ENCODE results near the gene SCFD2. TPM values are rescaled to one million over a fixed set of nuclear protein-coding genes. Genes with fewer than 3 reads are reported as not detected.
"Not testable (repeated sequence)": the region's sequence is repeated elsewhere in the genome, so short reads cannot be mapped to it uniquely, and the experiment has no call there.

The SCFD2 gene
- total RNA-seq, 1 experiment from 2014 or later = 19.2 TPM

DNA sequence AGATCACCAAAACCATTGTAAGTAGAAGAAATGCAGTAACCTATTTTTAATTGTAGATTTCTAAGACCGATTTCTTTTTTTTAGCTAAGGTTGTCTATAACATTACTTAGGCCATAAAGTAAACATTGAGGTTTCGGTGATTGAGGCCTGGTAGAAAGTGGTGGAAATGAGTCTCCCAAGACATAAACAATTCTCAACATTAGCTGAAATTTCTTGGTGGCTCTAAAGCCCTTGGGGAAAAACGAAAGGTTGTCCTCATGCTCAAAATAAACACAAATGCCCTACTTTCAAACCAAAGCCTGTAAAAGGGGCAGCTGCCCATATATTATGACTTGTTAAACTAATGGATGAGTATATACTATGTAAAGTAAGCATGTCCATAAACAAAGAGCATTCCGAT is 98.8 kb downstream of the SCFD2 start:
- ChIA-PET CTCF (no interaction called here), POLR2A (no interaction called here)
- intact Hi-C loops (cut with micrococcal nuclease) = no loop called here
- Mint-ChIP-seq H3K27me3 (ENCODE audit: insufficient read depth, unreplicated experiment) (no peaks in the 10 kb centered on the region), H3K27ac (ENCODE audit: low read depth, unreplicated experiment) (no peak overlapping the region), H3K4me1 (ENCODE audit: insufficient read depth, unreplicated experiment) (peaks cover 5% of the 10 kb centered on the region), H3K4me3 (ENCODE audit: unreplicated experiment) (no peak overlapping the region), H3K36me3 (ENCODE audit: insufficient read depth, unreplicated experiment) (peaks cover 8% of the 10 kb centered on the region), H3K9me3 (ENCODE audit: unreplicated experiment) (peaks cover 6% of the 10 kb centered on the region)
- BruUV-seq (replicated peaks) = no TSS peak
- TF ChIP-seq, protein P1, sequence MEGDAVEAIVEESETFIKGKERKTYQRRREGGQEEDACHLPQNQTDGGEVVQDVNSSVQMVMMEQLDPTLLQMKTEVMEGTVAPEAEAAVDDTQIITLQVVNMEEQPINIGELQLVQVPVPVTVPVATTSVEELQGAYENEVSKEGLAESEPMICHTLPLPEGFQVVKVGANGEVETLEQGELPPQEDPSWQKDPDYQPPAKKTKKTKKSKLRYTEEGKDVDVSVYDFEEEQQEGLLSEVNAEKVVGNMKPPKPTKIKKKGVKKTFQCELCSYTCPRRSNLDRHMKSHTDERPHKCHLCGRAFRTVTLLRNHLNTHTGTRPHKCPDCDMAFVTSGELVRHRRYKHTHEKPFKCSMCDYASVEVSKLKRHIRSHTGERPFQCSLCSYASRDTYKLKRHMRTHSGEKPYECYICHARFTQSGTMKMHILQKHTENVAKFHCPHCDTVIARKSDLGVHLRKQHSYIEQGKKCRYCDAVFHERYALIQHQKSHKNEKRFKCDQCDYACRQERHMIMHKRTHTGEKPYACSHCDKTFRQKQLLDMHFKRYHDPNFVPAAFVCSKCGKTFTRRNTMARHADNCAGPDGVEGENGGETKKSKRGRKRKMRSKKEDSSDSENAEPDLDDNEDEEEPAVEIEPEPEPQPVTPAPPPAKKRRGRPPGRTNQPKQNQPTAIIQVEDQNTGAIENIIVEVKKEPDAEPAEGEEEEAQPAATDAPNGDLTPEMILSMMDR (IDR thresholded peaks at IDR 0.05; ENCODE audit: unreplicated experiment) = no peak
- DNase-seq (ENCODE audit: unreplicated experiment) = no peak

DNA sequence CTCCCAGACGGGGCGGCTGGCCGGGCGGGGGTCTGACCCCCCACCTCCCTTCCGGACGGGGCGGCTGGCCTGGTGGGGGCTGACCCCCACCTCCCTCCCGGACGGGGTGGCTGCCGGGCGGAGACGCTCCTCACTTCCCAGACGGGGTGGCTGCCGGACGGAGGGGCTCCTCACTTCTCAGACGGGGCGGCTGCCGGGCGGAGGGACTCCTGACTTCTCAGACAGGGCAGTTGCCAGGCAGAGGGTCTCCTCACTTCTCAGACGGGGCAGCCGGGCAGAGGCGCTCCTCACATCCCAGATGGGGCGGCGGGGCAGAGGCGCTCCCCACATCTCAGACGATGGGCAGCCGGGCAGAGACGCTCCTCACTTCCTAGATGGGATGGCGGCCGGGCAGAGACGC is 109.9 kb downstream of the SCFD2 start:
- H3K27me3 Mint-ChIP-seq (ENCODE audit: insufficient read depth, unreplicated experiment); H3K36me3 Mint-ChIP-seq (ENCODE audit: insufficient read depth, unreplicated experiment); CTCF ChIA-PET; H3K4me1 Mint-ChIP-seq (ENCODE audit: insufficient read depth, unreplicated experiment); DNase-seq (ENCODE audit: unreplicated experiment); H3K27ac Mint-ChIP-seq (ENCODE audit: low read depth, unreplicated experiment); BruUV-seq (replicated peaks); H3K9me3 Mint-ChIP-seq (ENCODE audit: unreplicated experiment); intact Hi-C loops (cut with micrococcal nuclease); H3K4me3 Mint-ChIP-seq (ENCODE audit: unreplicated experiment): not testable (repeated sequence)
- POLR2A ChIA-PET = interaction anchor here (0.6 kb wide), 1 partner anchor 239 kb away, joined by 3 read pairs; no protein-coding TSS in a partner anchor

DNA sequence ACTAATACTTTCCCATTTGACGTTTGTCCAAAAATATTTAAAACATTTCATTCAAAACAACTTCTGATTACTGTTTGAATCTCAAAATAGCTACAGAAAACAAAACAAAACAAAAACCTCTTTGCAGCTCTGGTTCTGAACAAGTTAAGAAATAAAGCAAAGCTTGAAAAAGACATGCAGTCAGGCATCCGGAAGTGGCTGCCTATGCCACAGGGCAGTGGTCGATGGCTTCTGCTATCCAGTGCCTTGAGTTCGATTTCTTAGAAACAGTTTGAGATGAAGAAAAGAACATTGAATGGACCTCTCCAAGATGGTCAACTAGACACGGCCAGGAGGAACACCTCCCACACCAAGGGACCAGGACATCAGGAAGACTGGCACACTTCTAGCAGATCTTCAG is 125.3 kb downstream of the SCFD2 start:
- no peak for DNase-seq (ENCODE audit: unreplicated experiment)
- intact Hi-C loops (cut with micrococcal nuclease) = no loop called here
- CTCF ChIA-PET = no interaction called here
- Mint-ChIP-seq H3K4me1 (ENCODE audit: insufficient read depth, unreplicated experiment) (no peaks in the 10 kb centered on the region), H3K27me3 (ENCODE audit: insufficient read depth, unreplicated experiment) (no peaks in the 10 kb centered on the region), H3K4me3 (ENCODE audit: unreplicated experiment) (no peak overlapping the region), H3K36me3 (ENCODE audit: insufficient read depth, unreplicated experiment) (peaks cover 7% of the 10 kb centered on the region), H3K27ac (ENCODE audit: low read depth, unreplicated experiment) (no peak overlapping the region), H3K9me3 (ENCODE audit: unreplicated experiment) (peaks cover 16% of the 10 kb centered on the region)
- TF ChIP-seq, protein P1 (IDR thresholded peaks at IDR 0.05; ENCODE audit: unreplicated experiment) = no peak
- POLR2A ChIA-PET = no interaction called here
- BruUV-seq (replicated peaks) = no TSS peak

DNA sequence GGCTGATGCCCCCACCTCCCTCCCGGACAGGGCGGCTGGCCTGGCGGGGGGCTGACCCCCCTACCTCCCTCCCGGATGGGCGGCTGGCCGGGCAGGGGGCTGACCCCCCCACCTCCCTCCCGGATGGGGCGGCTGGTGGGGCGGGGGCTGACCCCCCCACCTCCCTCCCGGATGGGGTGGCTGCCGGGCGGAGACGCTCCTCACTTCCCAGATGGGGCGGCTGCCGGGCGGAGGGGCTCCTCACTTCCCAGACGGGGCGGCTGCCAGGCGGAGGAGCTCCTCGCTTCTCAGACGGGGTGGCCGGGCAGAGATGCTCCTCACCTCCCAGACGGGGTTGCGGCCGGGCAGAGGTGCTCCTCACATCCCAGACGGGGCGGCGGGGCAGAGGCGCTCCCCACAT is 127.5 kb downstream of the SCFD2 start:
- DNase-seq (ENCODE audit: unreplicated experiment); H3K36me3 Mint-ChIP-seq (ENCODE audit: insufficient read depth, unreplicated experiment); CTCF ChIA-PET; H3K9me3 Mint-ChIP-seq (ENCODE audit: unreplicated experiment); H3K4me3 Mint-ChIP-seq (ENCODE audit: unreplicated experiment); POLR2A ChIA-PET; H3K27me3 Mint-ChIP-seq (ENCODE audit: insufficient read depth, unreplicated experiment); H3K27ac Mint-ChIP-seq (ENCODE audit: low read depth, unreplicated experiment); H3K4me1 Mint-ChIP-seq (ENCODE audit: insufficient read depth, unreplicated experiment); BruUV-seq (replicated peaks); intact Hi-C loops (cut with micrococcal nuclease): not testable (repeated sequence)

DNA sequence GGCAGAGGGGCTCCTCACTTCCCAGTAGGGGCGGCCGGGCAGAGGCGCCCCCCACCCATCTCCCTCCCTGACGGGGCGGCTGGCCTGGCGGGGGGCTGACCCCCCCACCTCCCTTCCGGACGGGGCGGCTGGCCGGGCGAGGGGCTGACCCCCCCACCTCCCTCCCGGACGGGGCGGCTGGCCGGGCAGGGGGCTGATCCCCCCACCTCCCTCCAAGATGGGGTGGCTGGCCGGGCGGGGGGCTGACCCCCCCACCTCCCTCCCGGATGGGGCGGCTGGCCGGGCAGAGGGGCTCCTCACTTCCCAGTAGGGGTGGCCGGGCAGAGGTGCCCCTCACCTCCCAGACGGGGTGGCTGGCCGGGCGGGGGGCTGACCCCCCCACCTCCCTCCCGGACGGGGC is 128.1 kb downstream of the SCFD2 start:
- POLR2A ChIA-PET; H3K36me3 Mint-ChIP-seq (ENCODE audit: insufficient read depth, unreplicated experiment); H3K27me3 Mint-ChIP-seq (ENCODE audit: insufficient read depth, unreplicated experiment); H3K9me3 Mint-ChIP-seq (ENCODE audit: unreplicated experiment); H3K27ac Mint-ChIP-seq (ENCODE audit: low read depth, unreplicated experiment); intact Hi-C loops (cut with micrococcal nuclease); BruUV-seq (replicated peaks); H3K4me1 Mint-ChIP-seq (ENCODE audit: insufficient read depth, unreplicated experiment); CTCF ChIA-PET; DNase-seq (ENCODE audit: unreplicated experiment); H3K4me3 Mint-ChIP-seq (ENCODE audit: unreplicated experiment): not testable (repeated sequence)

DNA sequence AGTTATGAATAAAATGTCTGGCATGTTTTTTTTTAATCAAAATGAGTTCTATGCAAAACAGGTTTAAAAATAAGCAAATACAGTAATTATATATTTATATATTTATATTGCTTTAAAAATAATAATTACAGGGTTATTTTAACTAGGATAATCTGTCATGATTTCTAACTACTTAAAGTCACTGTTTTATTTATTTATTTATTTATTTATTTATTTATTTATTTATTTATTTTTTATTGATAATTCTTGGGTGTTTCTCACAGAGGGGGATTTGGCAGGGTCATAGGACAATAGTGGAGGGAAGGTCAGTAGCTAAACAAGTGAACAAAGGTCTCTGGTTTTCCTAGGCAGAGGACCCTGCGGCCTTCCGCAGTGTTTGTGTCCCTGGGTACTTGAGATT is 129.2 kb downstream of the SCFD2 start:
- H3K4me3 Mint-ChIP-seq (ENCODE audit: unreplicated experiment); H3K36me3 Mint-ChIP-seq (ENCODE audit: insufficient read depth, unreplicated experiment); H3K27ac Mint-ChIP-seq (ENCODE audit: low read depth, unreplicated experiment); H3K27me3 Mint-ChIP-seq (ENCODE audit: insufficient read depth, unreplicated experiment); POLR2A ChIA-PET; intact Hi-C loops (cut with micrococcal nuclease); BruUV-seq (replicated peaks); H3K4me1 Mint-ChIP-seq (ENCODE audit: insufficient read depth, unreplicated experiment); DNase-seq (ENCODE audit: unreplicated experiment); H3K9me3 Mint-ChIP-seq (ENCODE audit: unreplicated experiment): not testable (repeated sequence)
- CTCF ChIA-PET = interaction anchor here (0.7 kb wide), 1 partner anchor 1024 kb away, joined by 3 read pairs; no protein-coding TSS in a partner anchor
